K562 (cell line): Measurements from ENCODE around the gene COX4I2. TPM values are rescaled to one million over a fixed set of nuclear protein-coding genes. Genes with fewer than 3 reads are reported as not detected.

Source experiments
- CCNT2 ChIP-seq: IDR thresholded peaks from 2 replicates; pipeline ENCODE4 v1.6.1; 2011; ENCODE audit warnings: borderline replicate concordance, low read depth, mild to moderate bottlenecking, moderate library complexity, mixed read lengths, low read length; ENCODE audit not compliant: insufficient read length; ENCODE audit errors: extremely low read depth
- CEBPZ ChIP-seq: fragments of 150-350 bp; IDR thresholded peaks from 2 replicates; pipeline ENCODE4 v1.6.1; 2014; ENCODE audit warnings: low read depth, mild to moderate bottlenecking, low read length, borderline replicate concordance
- HIVEP1 ChIP-seq: fragments of 250-450 bp; sonication (Bioruptor Pico); IDR thresholded peaks from 2 replicates; pipeline ENCODE4 v1.4.0; 2020; ENCODE audit warnings: mild to moderate bottlenecking
- HMG20A ChIP-seq: fragments of 450-650 bp; formaldehyde crosslinking; conservative IDR thresholded peaks from 2 replicates; pipeline ENCODE4 v1.4.0; 2020; ENCODE audit warnings: mild to moderate bottlenecking, mixed read lengths
- HMGN3 ChIP-seq: IDR thresholded peaks from 2 replicates; pipeline ENCODE4 v1.6.1; 2011; ENCODE audit warnings: borderline replicate concordance, low read depth, mild to moderate bottlenecking, mixed read lengths, low read length; ENCODE audit not compliant: insufficient read length; ENCODE audit errors: extremely low read depth
- MTA1 ChIP-seq: fragments of 450-650 bp; IDR thresholded peaks from 2 replicates; pipeline ENCODE4 v1.6.1; 2017; ENCODE audit warnings: borderline replicate concordance
- ZNF143 ChIP-seq: sonication (generic); formaldehyde crosslinking; IDR thresholded peaks from 2 replicates; pipeline ENCODE4 v1.9.0; 2022; ENCODE audit warnings: mild to moderate bottlenecking, missing genetic modification reagents
- ZNF253 ChIP-seq: fragments of 250-450 bp; sonication (Bioruptor Pico); conservative IDR thresholded peaks from 2 replicates; pipeline ENCODE4 v1.6.1; 2021; ENCODE audit warnings: mild to moderate bottlenecking
- ZNF316 ChIP-seq: fragments of 450-650 bp; IDR thresholded peaks from 2 replicates; pipeline ENCODE4 v1.6.1; 2016
- ZNF518B ChIP-seq: fragments of 250-450 bp; sonication (Bioruptor Pico); IDR thresholded peaks from 2 replicates; pipeline ENCODE4 v1.5.0; 2021; ENCODE audit warnings: mild to moderate bottlenecking, moderate library complexity
- ZNF77 ChIP-seq: fragments of 250-450 bp; sonication (Bioruptor Pico); IDR thresholded peaks from 2 replicates; pipeline ENCODE4 v1.5.0; 2020
- ZSCAN29 ChIP-seq: fragments of 450-650 bp; IDR thresholded peaks from 2 replicates; pipeline ENCODE4 v1.6.1; 2017
- polyA plus RNA-seq, 8 experiments: library from polyadenylated mRNA; depleted of rRNA in 4 of 8; stranded (reverse) in 5 of 8; unstranded in 3 of 8; fragments of >200 nt; fragmentation: Nextera tagmentation in 2 of 8; fragmentation: Illumina TruSeq in 1 of 8; extraction: Ambion mirVana in 2 of 8; extraction: Trizol in 1 of 8; gene quantifications; 2 replicates each; pipeline versions ENCODE4 v1.2.1 to v1.2.3, GENCODE V29; 2011 to 2014; ENCODE audit warnings: inconsistent platforms in 1 of 8, missing spikeins in 1 of 8
- total RNA-seq, 7 experiments: library from RNA; depleted of rRNA in 6 of 7; stranded (reverse); fragments of >200 nt in 6 of 7; fragmentation: Illumina TruSeq in 2 of 7; extraction: Trizol in 2 of 7; gene quantifications; 2 replicates each; pipeline versions ENCODE4 v1.2.1 to v1.2.3, GENCODE V29; 2011 to 2021; ENCODE audit warnings: low replicate concordance in 1 of 7
- TF ChIP-seq, protein P1 (sequence below): fragments of 250-450 bp; sonication (Bioruptor Pico); IDR thresholded peaks from 2 replicates; pipeline ENCODE4 v1.8.0; 2022; ENCODE audit warnings: inconsistent platforms, mild to moderate bottlenecking, moderate library complexity, borderline replicate concordance
- TF ChIP-seq, protein P2 (sequence below): fragments of 450-650 bp; IDR thresholded peaks from 2 replicates; pipeline ENCODE4 v1.6.1; 2014; ENCODE audit warnings: low read depth, mild to moderate bottlenecking, moderate library complexity, borderline replicate concordance

The COX4I2 gene
- total and polyA plus RNA-seq, 9 of the 15 experiments (the other 6 are each of a cell fraction or from before 2014, with no cell fraction given): not detected

- TF ChIP-seq ZNF518B (CRISPR knock-in tag): no peak
- no peak for TF ChIP-seq CEBPZ
- TF ChIP-seq HMGN3: no peak
- no peak for TF ChIP-seq ZNF253 (CRISPR knock-in tag)
- TF ChIP-seq HIVEP1 (CRISPR knock-in tag): no peak
- TF ChIP-seq ZNF77: no peak
- TF ChIP-seq, protein P1, sequence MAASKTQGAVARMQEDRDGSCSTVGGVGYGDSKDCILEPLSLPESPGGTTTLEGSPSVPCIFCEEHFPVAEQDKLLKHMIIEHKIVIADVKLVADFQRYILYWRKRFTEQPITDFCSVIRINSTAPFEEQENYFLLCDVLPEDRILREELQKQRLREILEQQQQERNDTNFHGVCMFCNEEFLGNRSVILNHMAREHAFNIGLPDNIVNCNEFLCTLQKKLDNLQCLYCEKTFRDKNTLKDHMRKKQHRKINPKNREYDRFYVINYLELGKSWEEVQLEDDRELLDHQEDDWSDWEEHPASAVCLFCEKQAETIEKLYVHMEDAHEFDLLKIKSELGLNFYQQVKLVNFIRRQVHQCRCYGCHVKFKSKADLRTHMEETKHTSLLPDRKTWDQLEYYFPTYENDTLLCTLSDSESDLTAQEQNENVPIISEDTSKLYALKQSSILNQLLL: no peak
- TF ChIP-seq, protein P2, sequence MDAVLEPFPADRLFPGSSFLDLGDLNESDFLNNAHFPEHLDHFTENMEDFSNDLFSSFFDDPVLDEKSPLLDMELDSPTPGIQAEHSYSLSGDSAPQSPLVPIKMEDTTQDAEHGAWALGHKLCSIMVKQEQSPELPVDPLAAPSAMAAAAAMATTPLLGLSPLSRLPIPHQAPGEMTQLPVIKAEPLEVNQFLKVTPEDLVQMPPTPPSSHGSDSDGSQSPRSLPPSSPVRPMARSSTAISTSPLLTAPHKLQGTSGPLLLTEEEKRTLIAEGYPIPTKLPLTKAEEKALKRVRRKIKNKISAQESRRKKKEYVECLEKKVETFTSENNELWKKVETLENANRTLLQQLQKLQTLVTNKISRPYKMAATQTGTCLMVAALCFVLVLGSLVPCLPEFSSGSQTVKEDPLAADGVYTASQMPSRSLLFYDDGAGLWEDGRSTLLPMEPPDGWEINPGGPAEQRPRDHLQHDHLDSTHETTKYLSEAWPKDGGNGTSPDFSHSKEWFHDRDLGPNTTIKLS: peak; percentile 25; the same call in 1 of the 2 replicates
- no peak for TF ChIP-seq ZNF316
- TF ChIP-seq ZSCAN29: no peak
- TF ChIP-seq MTA1: no peak
- no peak for TF ChIP-seq ZNF143 (CRISPR knock-in tag)
- TF ChIP-seq HMG20A: no peak
- TF ChIP-seq CCNT2: no peak
Measured at GRCh38 chr20:31606804-31607639, 30.7 kb upstream of the COX4I2 start (continued).
